Endometrial microvascular endothelial cells (primary cell): ENCODE measurements around the gene EHMT1. TPM values are rescaled to one million over a fixed set of nuclear protein-coding genes. Genes with fewer than 3 reads are reported as not detected.

Experiments used
- in situ Hi-C: cut with HindIII; loops from 2 replicates; pipeline ENCODE4 v1.10.0; 2017; ENCODE audit warnings: low sequenced_read_pairs, low pct_unique_long_range_greater_than_20kb; ENCODE audit errors: inconsistent ontology term
- total RNA-seq: library from RNA; depleted of rRNA; stranded (reverse); fragments of >200 nt; gene quantifications from one replicate; pipeline ENCODE4 v1.2.3, GENCODE V29; 2015; ENCODE audit errors: inconsistent ontology term

EHMT1 gene
- total RNA-seq, 1 donor from 2014 or later: 69.0 TPM

DNA sequence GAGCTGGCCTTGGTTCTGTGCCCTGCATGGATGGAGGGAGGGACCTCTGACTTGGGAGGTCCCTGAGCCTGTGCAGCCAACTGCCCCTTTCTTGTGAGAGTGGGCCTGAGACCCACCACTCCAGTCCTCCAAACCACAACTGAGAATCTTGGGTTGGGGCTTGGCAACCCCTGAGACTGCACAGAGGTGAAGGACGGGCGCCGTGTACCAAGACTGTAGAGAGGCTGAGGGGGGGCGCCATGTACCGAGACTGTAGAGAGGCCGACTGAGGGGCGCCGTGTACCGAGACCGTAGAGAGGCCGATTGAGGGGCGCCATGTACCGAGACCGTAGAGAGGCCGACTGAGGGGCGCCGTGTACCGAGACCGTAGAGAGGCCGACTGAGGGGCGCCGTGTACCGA is 199.5 kb downstream of the EHMT1 start:
- in situ Hi-C loops: no loop called here

DNA sequence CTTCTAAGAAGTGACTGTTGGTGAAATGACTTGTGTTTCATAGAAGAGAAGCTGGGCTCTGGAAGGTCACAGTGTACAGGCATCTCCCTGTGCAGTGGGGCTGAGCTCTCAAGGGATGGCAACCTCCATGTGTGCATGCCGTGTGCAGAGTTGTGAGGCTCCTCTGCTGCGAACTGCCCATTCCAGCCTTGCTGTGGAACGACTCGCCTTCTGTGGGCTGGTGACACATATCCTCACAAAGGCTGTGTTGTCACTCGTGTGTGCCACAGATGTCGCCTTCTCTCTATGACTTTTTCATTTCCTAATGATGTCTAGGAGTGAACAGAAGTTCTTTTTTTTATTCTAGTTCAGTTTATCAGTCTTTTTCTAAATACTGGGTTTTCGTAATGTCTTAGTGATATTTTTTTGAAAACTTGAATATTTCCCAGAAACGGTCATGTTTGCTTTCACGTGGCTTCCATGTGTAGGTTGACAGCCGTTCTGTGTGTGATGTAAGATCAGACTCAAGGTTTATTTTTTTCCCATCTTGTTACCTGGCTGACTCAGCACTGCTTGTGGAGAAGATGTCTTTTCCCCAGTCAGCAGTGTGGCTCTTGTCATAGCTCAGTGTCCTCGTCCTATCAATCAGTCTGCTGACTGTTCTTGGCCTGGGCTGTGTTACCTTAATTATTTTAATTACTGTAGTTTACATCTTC is 201.5 kb downstream of the EHMT1 start:
- in situ Hi-C loops: no loop called here

DNA sequence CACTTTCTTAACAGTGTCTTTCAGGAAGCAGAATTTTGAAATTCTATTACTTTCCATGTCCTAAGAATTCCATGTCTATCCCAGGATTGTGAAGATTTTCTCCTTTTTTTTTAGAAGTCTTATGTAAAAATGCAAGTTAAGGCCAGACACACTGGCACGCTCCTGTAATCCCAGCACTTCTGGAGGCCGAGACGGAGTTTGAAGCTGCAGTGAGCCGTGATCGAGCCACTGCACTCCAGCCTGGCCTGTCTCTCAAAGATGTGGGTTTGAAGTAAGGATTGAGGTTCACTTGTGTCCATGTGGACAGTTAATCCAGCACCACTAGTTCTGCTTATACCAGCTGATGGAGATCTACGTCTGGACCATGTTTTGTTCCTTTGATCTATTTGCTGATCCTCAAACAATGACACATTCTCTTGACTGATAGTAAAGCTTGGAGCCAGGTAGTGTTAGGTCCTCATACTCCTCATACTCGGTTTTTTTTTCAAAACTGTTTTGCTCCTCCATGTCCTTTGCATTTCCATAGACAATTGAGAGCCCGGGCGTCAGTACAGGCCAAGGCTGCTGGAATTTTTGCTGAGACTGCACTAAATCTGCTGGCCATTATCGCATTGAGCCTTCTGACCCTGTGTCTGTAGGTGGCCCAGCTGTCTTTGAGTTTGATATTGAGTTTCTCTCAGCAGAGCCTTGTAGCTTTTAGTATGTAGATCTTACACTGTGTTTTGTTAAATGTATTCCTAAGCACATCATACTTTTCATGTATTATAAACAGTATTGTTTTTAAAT is 205.4 kb downstream of the EHMT1 start:
- in situ Hi-C loops: no loop called here

DNA sequence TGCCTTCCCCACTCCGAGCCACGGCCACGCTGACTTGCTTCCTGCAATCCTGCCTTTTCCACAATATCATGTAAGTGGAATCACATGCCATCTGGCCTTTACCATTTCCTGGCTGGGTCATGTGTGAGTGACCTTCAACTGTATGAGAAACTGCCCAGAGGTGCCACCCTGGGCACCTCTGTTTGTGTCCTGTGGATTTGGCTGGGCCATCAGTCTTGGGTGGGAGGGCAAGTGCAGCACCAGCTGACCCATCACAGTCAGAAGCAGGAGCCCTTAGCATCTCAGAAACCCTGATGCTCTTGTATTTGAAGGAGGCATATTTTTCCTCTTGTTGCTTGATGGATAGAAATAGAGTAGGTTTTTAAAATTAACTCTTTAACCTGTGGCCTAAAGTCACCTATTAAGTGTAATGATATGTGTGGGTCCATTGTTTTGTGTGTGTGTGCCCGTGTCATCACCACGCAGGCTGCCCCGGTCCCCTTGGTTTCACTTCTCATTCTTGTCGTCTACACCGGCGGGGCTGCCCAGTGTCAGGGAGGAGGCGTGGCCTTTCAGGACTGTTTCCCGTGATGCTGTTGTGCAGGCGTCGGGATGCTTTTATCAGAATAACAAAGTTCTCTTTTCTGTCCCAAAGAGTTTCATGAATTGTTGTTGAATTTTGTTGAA is 206.7 kb downstream of the EHMT1 start:
- in situ Hi-C loops: no loop called here

DNA sequence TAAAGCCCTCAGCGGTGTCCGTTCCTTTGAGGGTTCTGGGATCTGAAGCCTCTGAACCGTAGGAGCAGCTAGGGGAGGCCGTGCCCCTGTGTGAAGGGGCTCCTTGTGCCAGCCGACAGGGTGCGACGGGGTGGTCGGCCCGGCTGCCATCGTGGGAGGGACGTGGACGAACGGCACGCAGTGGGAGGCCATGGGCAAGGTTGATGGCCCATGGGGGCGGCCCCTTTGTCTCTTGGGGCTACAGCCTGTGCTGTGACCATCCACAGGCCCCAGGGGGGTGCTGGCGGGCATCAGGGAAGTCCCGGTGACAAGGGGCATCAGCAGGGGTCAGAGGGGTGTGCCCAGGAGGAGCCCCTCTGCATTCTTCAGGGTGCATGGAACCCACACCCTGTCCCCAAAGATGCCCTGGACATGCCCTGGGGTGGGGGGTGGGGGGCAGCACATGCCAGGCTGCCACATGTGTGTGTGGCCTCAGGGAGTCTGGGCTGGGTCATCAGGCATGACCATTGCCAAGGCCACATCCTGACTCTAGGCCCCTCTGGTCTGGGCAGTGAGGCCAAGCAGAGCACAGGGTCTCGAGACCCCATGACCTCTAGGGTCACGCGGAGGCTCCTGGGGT is 209.2 kb downstream of the EHMT1 start:
- in situ Hi-C loops: no loop called here

DNA sequence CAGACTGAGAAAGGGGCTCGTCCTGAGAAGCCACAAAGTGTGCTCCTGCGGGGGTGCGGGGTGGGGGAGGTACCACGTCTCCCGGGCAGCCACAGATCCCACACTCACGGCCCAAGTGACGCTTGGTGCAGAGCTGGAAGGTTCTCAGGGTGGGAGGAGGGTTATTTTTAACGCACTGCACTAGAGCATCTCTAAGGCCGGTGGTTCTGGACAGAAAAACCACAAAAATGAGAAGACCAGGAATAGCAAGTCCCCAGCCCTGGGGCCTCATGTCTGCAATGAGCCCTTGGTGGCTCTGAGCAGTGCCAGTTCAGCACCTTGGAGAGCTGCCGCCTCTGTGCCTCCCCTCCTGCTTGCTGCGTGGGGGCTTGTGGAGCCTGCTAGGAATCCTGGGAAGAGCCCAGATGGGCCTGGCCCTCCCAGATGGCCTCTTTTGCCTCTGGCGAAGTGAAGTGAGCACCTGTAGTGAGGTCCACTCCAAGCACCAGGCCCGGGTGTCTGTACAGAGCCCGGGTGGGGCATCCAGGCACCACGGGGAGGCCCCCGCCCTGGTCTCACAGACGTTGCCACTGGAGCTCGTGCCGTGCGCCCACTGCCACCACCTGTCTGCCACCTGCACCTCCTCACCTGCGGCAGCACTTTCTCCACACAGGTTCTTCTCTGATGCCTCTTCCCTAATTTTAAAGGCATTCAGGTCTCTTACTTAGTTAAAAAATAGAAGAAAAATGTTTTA is 209.9 kb downstream of the EHMT1 start:
- in situ Hi-C loops: no loop called here

DNA sequence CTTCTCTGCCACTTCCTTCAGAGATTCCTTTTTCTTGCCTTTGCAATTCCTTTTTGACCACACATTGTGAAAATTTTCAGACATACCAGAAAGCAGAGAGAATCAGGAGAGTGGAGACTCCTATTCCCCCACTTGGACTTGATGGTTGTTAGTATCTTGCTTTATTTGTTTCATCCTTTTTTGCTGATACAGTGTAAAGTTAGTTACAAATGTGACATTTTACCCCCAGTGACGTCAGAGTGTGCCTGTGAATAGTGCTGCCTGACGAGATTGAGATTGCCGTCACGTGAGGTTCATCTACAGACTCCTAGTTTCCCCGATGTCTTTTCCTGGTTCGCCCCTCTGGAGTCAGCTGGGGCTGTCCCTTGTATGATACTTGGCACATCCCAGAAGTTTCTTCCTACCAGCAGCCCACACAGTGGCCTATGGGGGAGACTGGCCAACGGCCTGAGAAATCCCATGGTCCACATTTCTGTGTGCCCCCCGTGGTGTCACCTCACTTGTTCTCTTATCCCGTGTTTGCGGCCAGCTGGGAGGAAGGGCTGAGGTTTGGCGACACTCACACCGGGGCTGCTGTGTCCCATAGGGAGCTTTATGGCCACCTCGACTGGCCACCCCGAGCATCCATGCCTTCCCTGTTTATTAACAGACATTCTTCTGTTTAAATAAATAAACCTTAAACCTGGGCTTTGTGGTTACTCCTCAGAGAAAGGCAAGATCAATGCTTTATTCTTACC is 210.6 kb downstream of the EHMT1 start:
- in situ Hi-C loops: no loop called here

DNA sequence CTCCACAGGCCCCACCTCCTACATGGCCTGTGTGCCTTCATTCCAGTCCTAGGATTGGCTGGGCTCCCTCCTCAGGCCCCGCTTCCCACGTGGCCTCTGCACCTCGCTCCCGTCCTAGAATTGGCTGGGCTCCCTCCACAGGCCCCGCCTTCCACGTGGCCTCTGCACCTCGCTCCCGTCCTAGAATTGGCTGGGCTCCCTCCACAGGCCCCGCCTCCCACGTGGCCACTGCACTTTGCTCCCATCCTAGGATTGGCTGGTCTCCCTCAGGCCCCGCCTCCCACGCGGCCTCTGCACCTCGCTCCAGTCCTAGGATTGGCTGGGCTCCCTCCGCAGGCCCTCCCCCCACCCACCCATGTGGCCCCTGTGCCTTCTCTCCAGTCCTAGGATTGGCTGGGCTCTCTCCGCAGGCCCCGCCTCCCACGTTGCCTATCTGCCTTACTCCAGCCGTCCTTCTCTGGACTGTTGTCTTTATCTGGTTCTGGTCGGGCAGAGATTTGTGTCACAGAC is 213.4 kb downstream of the EHMT1 start:
- in situ Hi-C loops: no loop called here

DNA sequence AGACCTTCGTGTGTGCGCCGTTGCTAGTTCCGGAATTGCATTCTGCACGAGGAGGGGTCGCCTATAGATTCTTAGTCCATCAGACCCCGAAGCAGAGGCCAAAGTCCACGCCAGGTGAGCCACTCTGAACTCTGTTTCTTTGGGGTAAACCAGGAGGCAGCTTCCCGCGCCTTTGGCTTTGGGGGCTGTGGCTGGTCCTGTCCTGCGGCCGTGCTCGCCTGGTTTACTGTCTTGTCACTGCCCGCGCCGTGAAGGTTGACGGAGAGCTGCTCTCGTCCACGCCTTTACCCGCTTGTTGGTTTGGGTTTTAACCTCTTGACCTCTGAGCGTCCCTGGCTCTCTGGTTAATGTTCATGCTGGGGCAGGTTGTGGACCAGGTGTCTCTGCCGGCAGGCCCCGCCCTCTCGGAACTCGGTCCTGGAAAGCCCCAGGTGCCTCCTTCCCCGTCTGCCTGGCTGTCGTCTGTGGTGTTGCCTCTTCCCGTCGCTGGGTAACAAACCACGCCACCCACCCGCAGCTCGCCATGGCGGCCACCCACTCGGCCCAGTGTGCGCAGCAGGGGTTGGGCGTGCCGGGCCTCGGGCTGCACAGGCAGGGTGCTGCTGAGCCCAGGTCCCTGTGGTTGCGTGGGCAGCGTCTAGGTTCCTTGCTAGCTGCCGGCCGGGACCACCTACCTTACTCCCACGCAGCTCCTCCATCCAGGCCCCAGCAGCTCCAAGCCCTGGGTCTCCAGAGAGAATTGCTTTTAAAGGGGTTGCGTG is 214.2 kb downstream of the EHMT1 start:
- in situ Hi-C loops: no loop called here

DNA sequence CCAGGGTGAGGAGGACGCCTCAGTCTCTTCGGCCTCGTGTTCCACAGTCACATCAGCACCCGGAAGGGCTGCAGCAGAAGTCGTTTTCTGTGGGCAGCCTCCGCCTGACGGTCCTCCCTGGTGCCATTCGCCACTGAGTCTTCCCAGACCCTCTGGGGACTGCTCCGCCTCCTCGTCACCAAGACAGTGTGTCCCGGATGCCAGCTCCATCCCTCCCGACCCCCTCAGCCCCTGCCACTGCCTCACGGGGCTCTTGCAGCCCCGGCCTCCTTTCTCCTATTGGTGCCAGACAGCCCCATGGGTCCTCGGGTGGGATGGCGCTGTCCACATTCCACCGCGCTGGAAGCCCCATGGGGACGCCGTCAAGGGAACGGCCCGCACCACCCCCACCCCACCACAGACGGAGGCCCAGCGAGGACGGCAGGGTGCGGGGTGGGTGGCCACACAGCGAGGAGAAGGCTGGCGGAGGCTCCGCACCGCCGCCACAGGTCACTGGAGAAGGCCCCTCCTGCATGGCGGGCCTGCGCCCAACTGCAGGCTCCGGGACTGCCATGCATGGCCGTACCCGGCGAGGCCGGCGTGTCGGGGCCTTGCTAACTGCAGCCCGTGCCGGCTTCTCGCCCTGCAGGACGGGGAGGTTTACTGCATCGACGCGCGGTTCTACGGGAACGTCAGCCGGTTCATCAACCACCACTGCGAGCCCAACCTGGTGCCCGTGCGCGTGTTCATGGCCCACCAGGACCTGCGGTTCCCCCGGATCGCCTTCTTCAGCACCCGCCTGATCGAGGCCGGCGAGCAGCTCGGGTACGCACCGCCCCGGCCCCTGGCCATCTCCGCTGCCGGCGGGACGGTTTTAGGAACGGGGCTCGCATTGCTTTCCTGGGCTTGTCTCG is 215.2 kb downstream of the EHMT1 start:
- in situ Hi-C loops: no loop called here

DNA sequence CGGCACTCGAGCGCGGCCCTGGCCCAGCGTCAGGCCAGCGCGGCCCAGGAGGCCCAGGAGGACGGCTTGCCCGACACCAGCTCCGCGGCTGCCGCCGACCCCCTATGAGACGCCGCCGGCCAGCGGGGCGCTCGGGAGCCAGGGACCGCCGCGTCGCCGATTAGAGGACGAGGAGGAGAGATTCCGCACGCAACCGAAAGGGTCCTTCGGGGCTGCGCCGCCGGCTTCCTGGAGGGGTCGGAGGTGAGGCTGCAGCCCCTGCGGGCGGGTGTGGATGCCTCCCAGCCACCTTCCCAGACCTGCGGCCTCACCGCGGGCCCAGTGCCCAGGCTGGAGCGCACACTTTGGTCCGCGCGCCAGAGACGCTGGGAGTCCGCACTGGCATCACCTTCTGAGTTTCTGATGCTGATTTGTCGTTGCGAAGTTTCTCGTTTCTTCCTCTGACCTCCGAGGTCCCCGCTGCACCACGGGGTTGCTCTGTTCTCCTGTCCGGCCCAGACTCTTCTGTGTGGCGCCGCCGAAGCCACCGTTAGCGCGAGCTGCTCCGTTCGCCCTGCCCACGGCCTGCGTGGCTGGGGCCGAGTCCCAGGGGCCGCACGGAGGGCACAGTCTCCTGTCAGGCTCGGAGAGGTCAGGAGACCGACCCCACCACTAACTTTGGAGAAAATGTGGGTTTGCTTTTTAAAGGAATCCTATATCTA is 216.2 kb downstream of the EHMT1 start:
- in situ Hi-C loops: no loop called here

DNA sequence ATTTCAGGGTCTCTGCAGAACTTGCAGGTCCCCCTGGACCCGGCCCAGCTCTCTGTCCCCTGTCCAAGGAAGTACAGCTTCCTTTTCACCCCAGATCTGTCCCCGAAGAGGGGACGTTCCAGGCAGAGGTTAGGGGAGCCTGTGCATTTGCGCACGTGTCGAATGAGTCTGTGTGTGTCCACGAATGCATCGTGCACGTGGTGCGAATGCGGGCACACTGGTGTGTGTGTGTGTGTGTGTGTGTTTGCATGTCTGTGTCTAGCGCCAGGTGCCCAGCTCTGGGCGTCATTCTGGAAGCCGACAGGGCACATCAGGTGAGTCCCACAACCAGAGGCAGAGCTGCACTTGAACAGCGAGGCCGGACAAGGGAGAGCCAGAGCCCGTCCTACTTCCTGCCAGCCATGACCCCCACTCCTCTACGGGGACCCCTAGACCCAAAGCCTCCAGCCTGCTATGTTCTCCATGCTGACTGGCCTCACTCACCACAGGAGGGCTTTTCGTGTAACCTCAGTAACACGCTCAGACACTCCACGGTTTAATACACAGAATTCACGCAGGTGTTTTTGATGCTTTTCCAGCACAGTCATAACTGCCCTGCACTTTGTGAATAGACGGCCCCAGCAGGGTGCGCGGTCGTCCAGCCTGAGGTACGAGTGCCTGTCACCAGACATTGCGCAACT is 217.5 kb downstream of the EHMT1 start:
- in situ Hi-C loops: no loop called here

DNA sequence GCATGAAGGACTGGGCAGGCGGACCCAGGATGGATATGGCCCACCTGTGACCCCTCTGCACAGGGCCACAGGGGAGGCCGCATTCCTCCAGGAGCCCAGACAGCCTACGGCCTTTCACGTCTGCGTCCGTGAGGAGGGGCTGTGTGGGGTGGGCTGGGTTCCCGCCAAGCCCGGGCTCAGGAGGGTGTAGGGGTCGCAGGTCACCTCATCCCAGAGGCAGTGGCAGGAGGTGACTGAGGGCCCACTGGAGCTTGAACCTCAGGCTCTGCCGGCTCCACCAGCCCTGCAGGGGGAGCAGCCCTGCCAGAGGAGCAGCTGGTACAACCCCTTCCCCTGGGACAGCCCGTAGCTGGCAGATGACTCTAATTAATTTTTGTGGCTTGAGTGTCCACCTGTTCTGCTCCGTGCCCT is 218.0 kb downstream of the EHMT1 start:
- in situ Hi-C loops: no loop called here

DNA sequence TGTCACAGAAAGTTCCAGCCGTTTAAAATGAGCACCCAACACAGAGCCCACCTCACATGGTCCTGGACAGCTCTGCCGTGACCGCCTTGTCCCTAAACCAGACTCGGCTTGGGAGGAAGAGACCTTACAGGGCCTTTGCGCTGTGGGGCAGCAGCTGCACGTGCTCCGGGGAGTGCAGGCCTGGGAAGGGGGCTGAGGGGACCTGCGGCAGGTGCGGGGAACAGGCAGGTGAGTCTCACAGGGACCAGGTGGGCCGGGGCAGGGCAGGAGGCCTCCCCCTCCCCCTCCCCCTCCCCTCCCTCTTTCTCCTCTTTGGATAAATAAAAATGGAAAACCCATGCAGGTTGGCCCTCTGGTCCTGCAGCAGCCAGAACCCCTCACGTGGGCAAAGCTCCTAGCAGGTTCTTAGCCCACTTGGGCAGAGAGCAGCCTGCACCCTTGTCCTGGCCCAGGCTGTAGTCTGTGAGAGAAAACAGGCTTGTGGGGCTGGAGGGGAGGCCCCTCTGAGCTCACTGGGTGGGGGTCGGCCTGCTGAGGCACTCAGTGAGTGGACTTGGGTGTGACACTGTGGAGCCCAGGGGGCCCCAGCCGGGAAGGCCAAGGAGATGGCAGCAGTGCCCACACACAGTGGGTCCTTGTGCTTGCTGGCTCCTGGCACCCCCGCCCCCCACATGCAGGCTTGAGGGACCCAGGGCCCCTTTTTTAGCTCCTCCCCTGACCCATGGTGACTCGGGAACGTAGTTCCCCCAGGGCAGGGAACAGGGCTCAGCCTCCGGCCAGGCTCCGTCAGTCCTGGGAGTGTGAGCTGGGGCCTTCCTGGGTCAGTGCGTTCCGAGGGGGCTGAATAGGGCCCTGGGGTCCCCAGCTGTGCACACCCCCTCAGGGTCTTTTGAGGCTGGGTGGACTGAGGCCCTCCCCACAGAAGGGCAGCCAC is 218.8 kb downstream of the EHMT1 start:
- in situ Hi-C loops: no loop called here
